Measurements from ENCODE around the gene LDLRAD3. TPM values are rescaled to one million over a fixed set of nuclear protein-coding genes. Genes with fewer than 3 reads are reported as not detected.

LDLRAD3 gene
- polyA plus RNA-seq, 1 donor (not counting 4 experiments of a cell fraction or from before 2014, with no cell fraction given), result 13.1 TPM

GRCh38 chr11:35912883-35913624 lies 30.8 kb upstream of the LDLRAD3 start:
- no peaks in the 10 kb centered on the region for H3K9me1 ChIP-seq (ENCODE audit: control insufficient read depth, extremely low read depth, insufficient read depth, low read length)
- no peaks in the 10 kb centered on the region for H3K79me2 ChIP-seq (ENCODE audit: control insufficient read depth, insufficient read depth, low read length)
- H3K27me3 ChIP-seq (ENCODE audit: control insufficient read depth, extremely low read depth, insufficient read depth, low read length), result no peaks in the 10 kb centered on the region
- H3K27ac ChIP-seq (ENCODE audit: control insufficient read depth, insufficient read depth, low read length), result no peak overlapping the region
- dilution Hi-C loops (cut with MboI; ENCODE audit: extremely low pct_ligation_motif_present, low sequenced_read_pairs), result no loop called here
- no peak for DNase-seq (ENCODE audit: low read depth, low spot score)
- no peak for TF ChIP-seq EZH2 (IDR thresholded peaks at IDR 0.05; ENCODE audit: low read length)
- no peak for TF ChIP-seq CTCF (optimal IDR thresholded peaks at IDR 0.05 in 1 of 3, IDR thresholded peaks at IDR 0.05 in 1 of 3, conservative IDR thresholded peaks at IDR 0.05 in 1 of 3; ENCODE audit: extremely low read depth in 1 of 3, insufficient read depth in 2 of 3, low read length in 3 of 3)
- H3K4me3 ChIP-seq (ENCODE audit: control insufficient read depth in 2 of 3, extremely low read depth in 1 of 3, insufficient read depth in 2 of 3, low read depth in 1 of 3, low read length in 3 of 3), result no peak overlapping the region
- FAIRE-seq, result no peak
- no peaks in the 10 kb centered on the region for H3K36me3 ChIP-seq (ENCODE audit: control insufficient read depth in 2 of 2, extremely low read depth in 1 of 2, insufficient read depth in 2 of 2, low read length in 2 of 2)
- H3K9ac ChIP-seq (ENCODE audit: control insufficient read depth, extremely low read depth, insufficient read depth, low read length), result no peak overlapping the region
- H4K20me1 ChIP-seq (ENCODE audit: control insufficient read depth, extremely low read depth, insufficient read depth, low read length), result no peaks in the 10 kb centered on the region
- peaks cover 11% of the 10 kb centered on the region for H3K4me1 ChIP-seq (ENCODE audit: control insufficient read depth, extremely low read depth, insufficient read depth, low read length)
- no peaks in the 10 kb centered on the region for H3K9me3 ChIP-seq (ENCODE audit: control insufficient read depth, low read depth, low read length)
- no peak overlapping the region for H3K4me2 ChIP-seq (ENCODE audit: control insufficient read depth, extremely low read depth, insufficient read depth, low read depth, low read length)
- H2AFZ ChIP-seq (ENCODE audit: control insufficient read depth, low read length), result no peak overlapping the region

GRCh38 chr11:35914816-35915215 lies 29.0 kb upstream of the LDLRAD3 start:
- Histone ChIP-seq H3K36me3 (ENCODE audit: control insufficient read depth in 2 of 2, extremely low read depth in 1 of 2, insufficient read depth in 2 of 2, low read length in 2 of 2) (no peaks in the 10 kb centered on the region), H3K9me1 (ENCODE audit: control insufficient read depth, extremely low read depth, insufficient read depth, low read length) (no peaks in the 10 kb centered on the region), H3K27ac (ENCODE audit: control insufficient read depth, insufficient read depth, low read length) (no peak overlapping the region), H2AFZ (ENCODE audit: control insufficient read depth, low read length) (no peak overlapping the region), H3K4me3 (ENCODE audit: control insufficient read depth in 2 of 3, extremely low read depth in 1 of 3, insufficient read depth in 2 of 3, low read depth in 1 of 3, low read length in 3 of 3) (no peak overlapping the region), H3K27me3 (ENCODE audit: control insufficient read depth, extremely low read depth, insufficient read depth, low read length) (no peaks in the 10 kb centered on the region), H3K9me3 (ENCODE audit: control insufficient read depth, low read depth, low read length) (no peaks in the 10 kb centered on the region), H4K20me1 (ENCODE audit: control insufficient read depth, extremely low read depth, insufficient read depth, low read length) (no peaks in the 10 kb centered on the region), H3K4me2 (ENCODE audit: control insufficient read depth, extremely low read depth, insufficient read depth, low read depth, low read length) (no peak overlapping the region), H3K79me2 (ENCODE audit: control insufficient read depth, insufficient read depth, low read length) (no peaks in the 10 kb centered on the region), H3K9ac (ENCODE audit: control insufficient read depth, extremely low read depth, insufficient read depth, low read length) (no peak overlapping the region), H3K4me1 (ENCODE audit: control insufficient read depth, extremely low read depth, insufficient read depth, low read length) (peaks cover 9% of the 10 kb centered on the region)
- FAIRE-seq (no peak), DNase-seq (ENCODE audit: low read depth, low spot score) (no peak)
- dilution Hi-C loops (cut with MboI; ENCODE audit: extremely low pct_ligation_motif_present, low sequenced_read_pairs), result no loop called here
- TF ChIP-seq EZH2 (IDR thresholded peaks at IDR 0.05; ENCODE audit: low read length), result no peak
- TF ChIP-seq CTCF (optimal IDR thresholded peaks at IDR 0.05 in 1 of 3, IDR thresholded peaks at IDR 0.05 in 1 of 3, conservative IDR thresholded peaks at IDR 0.05 in 1 of 3; ENCODE audit: extremely low read depth in 1 of 3, insufficient read depth in 2 of 3, low read length in 3 of 3), result no peak

All from keratinocyte (primary cell).